Testis (tissue), 3 donors: ENCODE results near the gene DMPK. TPM values are rescaled to one million over a fixed set of nuclear protein-coding genes. Genes with fewer than 3 reads are reported as not detected.
"Not testable (repeated sequence)": the region's sequence is repeated elsewhere in the genome, so short reads cannot be mapped to it uniquely, and the experiment has no call there.

Source experiments
- DNase-seq: peaks from one replicate; pipeline ENCODE4 v3.0.0-alpha.2; 2019
- H3K27ac ChIP-seq, 2 donors: fragments of 200-600 bp; sonication (generic); one replicate each; pipeline ENCODE4 v1.5.1; 2019
- H3K27me3 ChIP-seq: fragments of 200-600 bp; sonication (generic); one replicate; pipeline ENCODE4 v1.5.1; 2019
- H3K36me3 ChIP-seq: fragments of 200-600 bp; sonication (generic); one replicate; pipeline ENCODE4 v1.5.1; 2017; ENCODE audit warnings: low read depth; ENCODE audit errors: missing control alignments
- H3K4me1 ChIP-seq: fragments of 200-600 bp; sonication (generic); one replicate; pipeline ENCODE4 v1.5.1; 2019
- H3K4me3 ChIP-seq, 2 donors: fragments of 200-600 bp; sonication (generic); one replicate each; pipeline ENCODE4 v1.5.1; 2017 to 2019
- H3K9me3 ChIP-seq: fragments of 200-600 bp; sonication (generic); one replicate; pipeline ENCODE4 v1.5.1; 2017
- POLR2A ChIP-seq: fragments of 450-650 bp; IDR thresholded peaks from one replicate; pipeline ENCODE4 v1.6.1; 2017; ENCODE audit warnings: antibody characterized with exemption, mild to moderate bottlenecking, moderate library complexity
- WGBS, 2 donors: methylation state at CpG; one replicate each; pipeline ENCODE4 v1.1.5; 2018; 5-methylcytosine and 5-hydroxymethylcytosine counted together
- intact Hi-C: fragments of 100-400 bp; cut with DNase I; formaldehyde crosslinking; loops from one replicate; pipeline ENCODE4 v1.15.1; 2023; ENCODE audit warnings: low total_unique reads
- polyA plus RNA-seq: library from polyadenylated mRNA; stranded (reverse); fragments of 350-450 nt; fragmentation: Illumina TruSeq; extraction: RNeasy Lipid Tissue Mini Kit (QIAGEN cat#74804); gene quantifications from one replicate; pipeline ENCODE4 v1.2.3, GENCODE V29; 2014; ENCODE audit warnings: low read depth, low replicate concordance; ENCODE audit not compliant: insufficient read depth
- total RNA-seq, 2 donors: library from RNA; depleted of rRNA; stranded (reverse); fragments of >200 nt; gene quantifications; one replicate each; pipeline ENCODE4 v1.2.3, GENCODE V29; 2016
- TF ChIP-seq, protein P1 (sequence below), 3 experiments: fragments of 450-650 bp in 2 of 3; fragments of 200-600 bp in 1 of 3; sonication (generic) in 1 of 3; IDR thresholded peaks; one replicate each; pipeline ENCODE4 v1.5.1; 2016 to 2019; ENCODE audit warnings: antibody characterized with exemption in 3 of 3, mild to moderate bottlenecking in 2 of 3, moderate library complexity in 1 of 3

DMPK gene
- total and polyA plus RNA-seq, 3 donors from 2014 or later: 42.6 to 68.8 (median 66.2) TPM

GRCh38 chr19:45801603-45802175 is 19.4 kb upstream of the DMPK start:
- Histone ChIP-seq H3K4me3 (no peak overlapping the region), H3K4me1 (peaks cover 15% of the 10 kb centered on the region), H3K27me3 (no peaks in the 10 kb centered on the region), H3K36me3 (no peaks in the 10 kb centered on the region), H3K9me3 (no peaks in the 10 kb centered on the region), H3K27ac (no peak overlapping the region)
- 91 to 95% methylated on average over 6 to 7 of the region's 7 CpGs for WGBS, 2 donors
- TF ChIP-seq, protein P1, sequence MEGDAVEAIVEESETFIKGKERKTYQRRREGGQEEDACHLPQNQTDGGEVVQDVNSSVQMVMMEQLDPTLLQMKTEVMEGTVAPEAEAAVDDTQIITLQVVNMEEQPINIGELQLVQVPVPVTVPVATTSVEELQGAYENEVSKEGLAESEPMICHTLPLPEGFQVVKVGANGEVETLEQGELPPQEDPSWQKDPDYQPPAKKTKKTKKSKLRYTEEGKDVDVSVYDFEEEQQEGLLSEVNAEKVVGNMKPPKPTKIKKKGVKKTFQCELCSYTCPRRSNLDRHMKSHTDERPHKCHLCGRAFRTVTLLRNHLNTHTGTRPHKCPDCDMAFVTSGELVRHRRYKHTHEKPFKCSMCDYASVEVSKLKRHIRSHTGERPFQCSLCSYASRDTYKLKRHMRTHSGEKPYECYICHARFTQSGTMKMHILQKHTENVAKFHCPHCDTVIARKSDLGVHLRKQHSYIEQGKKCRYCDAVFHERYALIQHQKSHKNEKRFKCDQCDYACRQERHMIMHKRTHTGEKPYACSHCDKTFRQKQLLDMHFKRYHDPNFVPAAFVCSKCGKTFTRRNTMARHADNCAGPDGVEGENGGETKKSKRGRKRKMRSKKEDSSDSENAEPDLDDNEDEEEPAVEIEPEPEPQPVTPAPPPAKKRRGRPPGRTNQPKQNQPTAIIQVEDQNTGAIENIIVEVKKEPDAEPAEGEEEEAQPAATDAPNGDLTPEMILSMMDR (IDR thresholded peaks at IDR 0.05): no peak
- TF ChIP-seq POLR2A: no peak
- no peak for DNase-seq
- intact Hi-C loops: no loop called here

- TF ChIP-seq, protein P1 (IDR thresholded peaks at IDR 0.05): no peak
- TF ChIP-seq POLR2A: no peak
Observed at GRCh38 chr19:45800070-45800553, 17.8 kb upstream of the DMPK start.

DNA sequence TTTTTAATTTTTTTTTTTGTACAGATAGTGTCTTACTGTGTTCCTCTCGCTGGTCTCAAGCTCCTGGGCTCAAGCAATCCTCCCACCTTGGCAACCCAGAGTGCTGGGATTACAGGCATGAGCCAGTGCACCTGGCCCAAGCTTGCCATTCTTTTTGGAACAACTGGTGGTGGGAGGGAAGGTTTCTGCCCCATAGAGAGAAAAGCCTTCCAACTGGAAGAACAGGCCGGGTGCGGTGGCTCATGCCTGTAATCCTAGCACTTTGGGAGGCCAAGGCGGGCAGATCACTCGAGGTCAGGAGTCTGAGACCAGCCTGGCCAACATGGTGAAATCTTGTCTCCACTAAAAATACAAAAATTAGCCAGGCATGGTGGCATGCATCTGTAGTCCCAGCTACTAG is 17.3 kb upstream of the DMPK start:
- DNase-seq, H3K4me3 ChIP-seq, H3K9me3 ChIP-seq, H3K27ac ChIP-seq, H3K36me3 ChIP-seq, H3K27me3 ChIP-seq, intact Hi-C loops: not testable (repeated sequence)
- peaks cover 15% of the 10 kb centered on the region for H3K4me1 ChIP-seq
- WGBS, 2 donors: 66 to 79% methylated on average over 5 of the region's 5 CpGs

More at GRCh38 chr19:45800070-45800553, 17.8 kb upstream of the DMPK start:
- Histone ChIP-seq H3K9me3 (no peaks in the 10 kb centered on the region), H3K27me3 (no peaks in the 10 kb centered on the region), H3K4me3 (no peak overlapping the region), H3K4me1 (peaks cover 15% of the 10 kb centered on the region), H3K36me3 (no peaks in the 10 kb centered on the region), H3K27ac (no peak overlapping the region)
- 80 to 81% methylated on average over 7 to 8 of the region's 8 CpGs for WGBS, 2 donors
- no peak for DNase-seq
- intact Hi-C loops: no loop called here

GRCh38 chr19:45798995-45799517 is 16.8 kb upstream of the DMPK start:
- TF ChIP-seq POLR2A: no peak
- TF ChIP-seq, protein P1 (IDR thresholded peaks at IDR 0.05): peak; percentile 81 to 90 (median 88)
- intact Hi-C loops: no loop called here
- no peaks in the 10 kb centered on the region for H3K27me3 ChIP-seq
- 20 to 25% methylated on average over 10 of the region's 10 CpGs for WGBS, 2 donors
- H3K27ac ChIP-seq: no peak overlapping the region
- no peaks in the 10 kb centered on the region for H3K36me3 ChIP-seq
- peaks cover 15% of the 10 kb centered on the region for H3K4me1 ChIP-seq
- peak; percentile 74 for DNase-seq
- H3K9me3 ChIP-seq: no peaks in the 10 kb centered on the region
- H3K4me3 ChIP-seq: no peak overlapping the region

- Histone ChIP-seq H3K9me3 (no peaks in the 10 kb centered on the region), H3K27me3 (no peaks in the 10 kb centered on the region), H3K36me3 (no peaks in the 10 kb centered on the region), H3K4me3 (no peak overlapping the region), H3K4me1 (peaks cover 26% of the 10 kb centered on the region), H3K27ac (no peak overlapping the region)
- no peak for TF ChIP-seq POLR2A
- TF ChIP-seq, protein P1 (IDR thresholded peaks at IDR 0.05): no peak
- WGBS, 2 donors: 80 to 88% methylated on average over 2 of the region's 2 CpGs
- intact Hi-C loops: no loop called here
- no peak for DNase-seq
Observed at GRCh38 chr19:45794627-45795026, 12.3 kb upstream of the DMPK start.
